HG03457 (cell line): ENCODE measurements around the gene CCBE1.

Experiments used
- ATAC-seq: cut with Tn5 transposase; IDR thresholded peaks from one replicate; pipeline ENCODE4 v1.9.1; 2021; ENCODE audit warnings: moderate number of reproducible peaks; ENCODE audit not compliant: unreplicated experiment

CCBE1 gene

DNA sequence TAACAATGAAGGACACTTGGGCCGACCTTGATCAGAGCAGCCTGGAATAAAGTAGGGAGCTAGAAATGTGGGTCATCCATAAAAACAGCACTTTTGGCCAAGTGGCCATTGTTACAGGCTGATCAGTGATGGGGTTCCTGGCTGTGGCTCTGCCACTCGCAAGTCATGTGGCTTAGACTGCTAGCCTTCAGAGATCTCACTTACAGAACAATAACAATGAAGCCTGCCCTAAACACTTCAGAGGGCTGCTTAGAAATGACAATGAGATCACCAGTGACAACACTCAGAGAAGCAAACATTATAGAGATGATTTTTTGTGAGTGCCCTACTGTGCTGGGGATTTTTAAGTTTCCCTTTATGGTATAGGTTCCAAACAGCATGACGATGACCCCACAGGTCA, 230.2 kb downstream of the CCBE1 start:
- no peak for ATAC-seq

DNA sequence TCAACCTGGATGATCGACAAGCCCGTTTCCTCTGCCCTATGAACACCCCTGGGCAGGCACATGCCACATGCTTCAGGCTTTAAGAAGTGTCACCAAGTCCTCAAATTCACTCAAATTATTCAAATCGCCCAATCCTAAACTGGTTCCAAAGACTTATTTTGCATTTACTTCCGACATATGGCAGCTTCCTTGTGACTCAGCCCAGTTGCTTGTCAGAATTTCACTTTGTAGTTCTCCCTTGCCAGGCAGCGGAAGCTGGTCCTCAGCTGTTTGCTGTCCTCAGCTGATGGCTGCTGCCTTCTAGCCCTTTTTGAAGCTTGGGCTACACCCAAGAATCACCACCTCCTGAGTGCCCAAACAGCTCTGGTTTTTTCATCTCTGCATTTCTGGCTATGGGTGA, 232.7 kb downstream of the CCBE1 start:
- ATAC-seq = no peak

GRCh38 chr18:59461171-59461570, 236.1 kb downstream of the CCBE1 start:
- ATAC-seq = no peak

DNA sequence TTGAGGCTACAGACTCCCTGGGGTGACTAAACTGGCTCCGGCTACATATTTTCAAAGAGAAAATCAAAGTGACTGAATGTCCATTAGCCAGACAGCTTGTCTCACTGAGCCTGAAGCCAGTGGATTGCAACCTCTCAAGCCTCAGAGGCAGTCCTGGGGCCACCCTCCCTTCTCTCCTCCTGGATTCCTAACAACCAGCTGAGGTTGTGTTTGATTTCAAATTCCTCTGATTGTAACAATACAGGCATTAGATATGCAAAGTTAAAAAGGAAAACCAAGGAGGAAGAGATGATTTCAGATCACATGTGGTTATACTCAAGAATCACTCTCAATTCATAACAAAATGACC, 237.2 kb downstream of the CCBE1 start:
- ATAC-seq = no peak

- ATAC-seq = no peak
These were observed 237.7 kb downstream of the CCBE1 start for GRCh38 chr18:59459369-59460071.

- ATAC-seq = no peak
These were observed 238.6 kb downstream of the CCBE1 start for GRCh38 chr18:59458575-59458974.

DNA sequence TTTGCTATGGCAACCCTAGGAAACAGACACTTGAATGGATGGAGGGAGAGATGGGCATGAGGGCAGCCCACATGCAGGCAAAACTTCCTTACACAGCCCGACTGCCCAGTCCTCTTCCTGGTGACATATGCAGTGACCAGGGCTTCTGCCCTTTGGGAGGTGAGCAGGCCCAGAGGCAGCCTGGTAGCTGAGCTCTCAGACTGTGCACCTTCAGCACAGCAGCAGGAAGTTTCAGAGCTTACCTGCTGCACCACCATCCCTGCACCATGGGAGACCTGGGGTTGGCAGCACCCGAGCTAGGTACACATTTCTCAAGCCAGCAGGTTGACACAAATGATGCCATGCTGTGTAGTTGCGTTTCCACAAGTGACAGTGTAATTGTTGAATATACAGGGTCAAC, 240.6 kb downstream of the CCBE1 start:
- ATAC-seq = no peak

DNA sequence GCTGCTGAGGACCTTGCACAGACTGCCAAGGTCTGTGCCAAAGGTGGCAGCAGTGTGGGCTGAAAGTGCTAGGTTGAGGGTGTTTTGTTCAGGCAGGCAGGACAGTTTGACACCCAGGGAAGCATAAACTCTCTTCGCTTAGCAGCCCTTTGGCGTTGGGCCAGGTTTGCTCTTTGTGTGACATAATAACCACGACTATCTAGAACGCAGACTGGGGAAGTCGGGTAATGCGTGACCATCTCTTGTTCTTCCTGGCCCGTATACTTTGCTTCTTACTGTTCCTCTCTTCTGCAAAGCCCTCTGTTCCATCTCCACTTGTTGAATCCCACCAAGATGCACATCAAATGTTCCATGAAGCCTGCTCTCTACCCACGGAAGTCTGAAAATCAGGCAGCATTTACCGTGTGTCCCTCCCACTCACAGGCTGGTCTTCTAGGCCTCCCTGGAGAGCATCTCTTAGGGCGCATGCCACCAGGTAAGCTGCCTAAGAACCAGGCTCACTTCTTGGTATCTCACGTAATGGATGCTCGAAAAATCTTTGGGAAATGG, 241.4 kb downstream of the CCBE1 start:
- no peak for ATAC-seq

DNA sequence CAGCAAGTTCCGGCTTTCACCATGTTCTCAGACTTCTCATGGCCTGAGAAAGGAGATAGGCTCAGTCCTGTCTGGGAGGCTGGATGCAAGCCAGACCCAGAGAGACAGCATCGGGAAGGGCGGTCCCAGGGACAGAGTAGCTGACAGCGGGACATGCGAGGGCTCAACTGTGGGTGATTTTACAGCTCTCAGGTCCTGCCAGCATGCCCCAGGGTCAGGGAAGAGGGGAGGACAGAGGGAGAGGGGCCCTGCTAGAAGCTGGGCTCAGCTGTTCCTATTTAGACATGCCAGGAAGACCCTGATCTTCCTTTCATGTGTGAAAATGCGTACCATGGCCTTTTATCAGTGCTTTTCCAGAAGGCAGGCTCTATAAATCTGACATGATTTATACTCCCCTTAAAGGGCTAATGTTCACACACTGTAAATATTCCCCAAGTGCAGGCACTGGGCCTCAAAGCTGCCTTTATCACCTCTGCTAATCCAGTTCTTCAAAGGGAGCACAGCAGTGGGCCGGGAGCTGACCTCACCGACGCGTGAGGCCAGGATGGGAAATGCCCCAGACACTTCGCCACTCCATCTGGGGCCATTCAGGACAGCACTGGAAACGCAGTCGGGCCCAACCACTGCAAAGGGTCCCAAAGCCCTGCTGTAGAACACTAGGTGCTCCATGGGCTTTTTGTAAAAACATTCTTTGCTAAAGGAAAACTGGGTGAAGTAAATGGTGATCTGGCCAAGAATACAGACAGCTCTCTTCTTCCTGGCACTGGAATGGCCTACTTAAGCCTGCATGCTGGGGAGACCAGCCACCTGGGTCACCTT, 242.1 kb downstream of the CCBE1 start:
- no peak for ATAC-seq

- ATAC-seq = no peak
These were observed 243.7 kb downstream of the CCBE1 start for GRCh38 chr18:59453468-59453961.

GRCh38 chr18:59451963-59452362, 245.3 kb downstream of the CCBE1 start:
- ATAC-seq = no peak

- ATAC-seq = no peak
These were observed 246.2 kb downstream of the CCBE1 start for GRCh38 chr18:59451073-59451472.

DNA sequence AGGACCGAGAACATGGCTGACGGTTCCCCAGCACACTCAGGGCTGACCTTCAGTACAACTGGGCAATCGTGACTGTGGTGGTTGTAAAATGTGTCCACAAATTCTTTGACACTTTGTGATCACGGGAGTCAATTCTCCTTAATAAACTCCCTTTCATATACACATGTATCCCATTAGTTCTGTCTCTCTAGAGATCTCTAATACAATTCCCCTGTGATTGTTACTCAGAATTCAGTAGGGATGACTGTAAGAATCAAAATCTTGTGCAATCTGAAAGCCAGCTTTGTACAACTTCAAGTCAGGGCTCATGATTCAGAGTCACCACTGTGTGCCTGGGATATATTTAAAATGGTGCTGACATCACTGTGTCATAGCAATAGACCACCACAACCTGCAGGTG, 248.7 kb downstream of the CCBE1 start:
- ATAC-seq = no peak

GRCh38 chr18:59446012-59446411, 251.2 kb downstream of the CCBE1 start:
- no peak for ATAC-seq

- no peak for ATAC-seq
These were observed 259.2 kb downstream of the CCBE1 start for GRCh38 chr18:59437851-59438569.

- no peak for ATAC-seq
These were observed 264.2 kb downstream of the CCBE1 start for GRCh38 chr18:59432803-59433597.

- ATAC-seq = no peak
These were observed 266.1 kb downstream of the CCBE1 start for GRCh38 chr18:59431131-59431530.

DNA sequence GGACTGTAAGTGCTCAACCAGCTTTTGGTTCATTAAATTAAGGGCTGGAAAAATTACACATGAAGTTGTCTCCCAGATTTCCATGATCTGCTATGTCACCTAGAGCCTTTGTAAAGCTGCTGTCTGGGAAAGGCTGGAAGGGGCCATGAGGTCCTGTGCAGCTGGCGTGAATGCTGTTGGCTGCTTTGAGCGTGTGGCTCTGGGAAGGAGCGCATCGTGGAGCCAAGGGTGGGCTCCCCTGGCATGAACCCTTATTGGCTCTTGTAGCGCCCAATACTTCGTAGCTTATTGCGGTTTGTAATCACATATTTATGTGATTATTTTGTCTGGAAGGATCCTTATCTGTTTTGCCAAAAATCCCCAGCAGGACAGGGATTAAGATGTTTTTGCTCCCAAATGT, 267.6 kb downstream of the CCBE1 start:
- no peak for ATAC-seq

DNA sequence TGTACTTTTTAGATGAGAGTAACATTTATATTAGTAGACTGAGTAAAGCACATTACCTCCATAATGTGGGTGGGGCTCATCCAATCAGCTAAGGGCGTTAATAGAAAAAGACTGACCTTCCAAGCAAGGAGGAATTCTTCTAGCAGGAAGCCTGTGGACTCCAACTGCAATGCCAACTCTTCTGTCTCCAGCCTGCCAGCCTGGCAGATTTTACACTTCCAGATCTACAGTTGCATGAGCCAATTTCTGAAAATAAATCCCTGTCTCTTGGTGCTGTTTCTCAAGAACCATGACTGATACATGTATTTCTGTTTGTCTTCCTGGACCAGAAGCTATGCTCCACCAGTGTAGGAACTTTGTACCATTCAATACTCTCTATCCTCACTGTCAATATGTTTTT, 269.2 kb downstream of the CCBE1 start:
- no peak for ATAC-seq

DNA sequence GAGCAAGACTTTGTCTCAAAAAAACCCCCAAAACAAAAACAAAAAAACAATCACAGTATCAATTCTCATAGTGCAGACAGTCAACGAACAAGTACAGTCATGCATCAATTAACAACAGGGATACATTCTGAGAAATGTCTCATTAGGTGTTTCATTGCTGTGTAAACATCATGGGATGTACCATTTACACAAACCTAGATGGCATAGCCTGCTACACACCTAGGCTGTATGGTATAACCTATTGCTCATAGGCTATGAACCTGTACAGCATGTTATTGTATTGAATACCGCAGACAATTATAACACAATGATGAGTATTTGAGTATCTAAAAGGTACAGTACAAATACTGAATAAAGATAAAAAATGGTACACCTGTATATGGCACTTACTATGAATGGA, 270.4 kb downstream of the CCBE1 start:
- no peak for ATAC-seq

DNA sequence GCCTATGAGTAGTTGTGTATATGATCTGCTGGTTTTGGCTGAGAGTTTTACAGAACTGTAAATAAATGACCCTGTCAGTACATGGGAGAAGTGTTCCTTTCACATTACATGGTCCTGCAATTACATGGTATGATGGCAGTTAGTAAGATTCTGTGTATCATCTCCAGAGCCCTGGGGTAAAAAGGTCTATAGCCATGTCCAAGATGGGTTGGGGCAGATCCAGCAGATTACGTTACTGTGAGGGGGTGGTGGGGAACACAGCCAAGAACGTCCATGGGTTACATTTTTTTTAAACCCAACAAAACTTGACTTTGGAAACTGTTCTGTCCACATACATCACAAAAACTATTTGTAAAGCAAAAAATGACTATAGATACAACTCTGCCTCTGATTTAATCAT, 274.0 kb downstream of the CCBE1 start:
- no peak for ATAC-seq
